Transverse colon (tissue), 4 donors: ENCODE data around the gene PRKG1. TPM values are rescaled to one million over a fixed set of nuclear protein-coding genes. Genes with fewer than 3 reads are reported as not detected.

Source experiments
- DNase-seq: peaks from one replicate; pipeline ENCODE4 v3.0.0-alpha.2; 2019
- H3K27ac ChIP-seq, 4 donors: fragments of 200-600 bp; sonication (generic); 2 replicates each; pipeline ENCODE4 v1.5.1; 2016 to 2018; ENCODE audit warnings: inconsistent platforms in 4 of 4
- H3K27me3 ChIP-seq: fragments of 200-600 bp; sonication (generic); 2 replicates; pipeline ENCODE4 v1.5.1; 2017; ENCODE audit warnings: inconsistent platforms
- H3K36me3 ChIP-seq, 4 donors: fragments of 200-600 bp; sonication (generic); 2 replicates each; pipeline ENCODE4 v1.5.1; 2017 to 2019; ENCODE audit warnings: inconsistent platforms in 4 of 4
- H3K4me1 ChIP-seq, 4 donors: fragments of 200-600 bp; sonication (generic); 2 replicates each; pipeline ENCODE4 v1.5.1; 2017 to 2020; ENCODE audit warnings: inconsistent platforms in 4 of 4
- H3K4me3 ChIP-seq, 4 donors: fragments of 200-600 bp; sonication (generic); 1 replicate in 1 of 4; 2 replicates in 3 of 4; pipeline versions ENCODE4 v1.5.1 to v1.6.1; 2017 to 2019; ENCODE audit warnings: inconsistent platforms in 4 of 4
- H3K9me3 ChIP-seq, 2 donors: fragments of 200-600 bp; sonication (generic); 2 replicates each; pipeline ENCODE4 v1.5.1; 2017 to 2019; ENCODE audit warnings: inconsistent platforms in 2 of 2
- CTCF ChIP-seq, 5 experiments: fragments of 200-600 bp in 3 of 5; fragments of 450-650 bp in 2 of 5; sonication (generic) in 3 of 5; IDR thresholded peaks; 1 replicate in 2 of 5; 2 replicates in 3 of 5; pipeline ENCODE4 v1.5.1; 2016 to 2017; ENCODE audit warnings: antibody characterized with exemption in 5 of 5, inconsistent platforms in 3 of 5, mild to moderate bottlenecking in 2 of 5, moderate library complexity in 1 of 5
- EP300 ChIP-seq: sonication (generic); formaldehyde crosslinking; IDR thresholded peaks from one replicate; pipeline ENCODE4 v1.6.1; 2017; ENCODE audit warnings: antibody characterized with exemption, low read depth
- POLR2A ChIP-seq: fragments of 450-650 bp; IDR thresholded peaks from one replicate; pipeline ENCODE4 v1.6.1; 2016; ENCODE audit warnings: antibody characterized with exemption, mild to moderate bottlenecking, moderate library complexity
- POLR2AphosphoS5 ChIP-seq, 3 donors: sonication (generic); formaldehyde crosslinking; IDR thresholded peaks; one replicate each; pipeline ENCODE4 v1.6.1; 2016; ENCODE audit warnings: antibody characterized with exemption in 3 of 3
- WGBS, 2 donors: methylation state at CpG; one replicate each; pipeline ENCODE4 v1.1.5; 2018; ENCODE audit warnings: low coverage in 1 of 2; 5-methylcytosine and 5-hydroxymethylcytosine counted together
- in situ Hi-C, 4 donors: fragments of 200-750 bp; cut with MboI; loops; one replicate each; pipeline versions ENCODE4 v1.15.0 to v1.15.1; 2017; ENCODE audit warnings: low sequenced_read_pairs in 3 of 4, low pct_ligation_motif_present in 1 of 4, low pct_unique_long_range_greater_than_20kb in 1 of 4
- intact Hi-C: fragments of 100-400 bp; cut with DNase I; formaldehyde crosslinking; loops from one replicate; pipeline ENCODE4 v1.15.1; 2023; ENCODE audit warnings: low total_unique reads
- total RNA-seq, 4 donors: library from RNA; depleted of rRNA; stranded (reverse); fragments of >200 nt; gene quantifications; one replicate each; pipeline ENCODE4 v1.1.0, GENCODE V29; 2016

The PRKG1 gene
- total RNA-seq, 4 donors from 2014 or later = 17.6 to 30.6 (median 26.9) TPM

GRCh38 chr10:51729822-51730555 is 655.7 kb downstream of the PRKG1 start:
- 49 to 59% methylated on average over 7 of the region's 7 CpGs for WGBS, 2 donors
- no peak for TF ChIP-seq EP300
- TF ChIP-seq POLR2AphosphoS5 (IDR thresholded peaks at IDR 0.05) = no peak
- TF ChIP-seq POLR2A = no peak
- Histone ChIP-seq H3K27me3 (no peaks in the 10 kb centered on the region), H3K27ac (no peak overlapping the region), H3K9me3 (no peaks in the 10 kb centered on the region), H3K4me1 (peaks cover 0 to 24% (median 4%) of the 10 kb centered on the region in 4 donors), H3K4me3 (no peak overlapping the region), H3K36me3 (no peaks in the 10 kb centered on the region)
- intact Hi-C loops = no loop called here
- DNase-seq = no peak
- in situ Hi-C loops = no loop called here

GRCh38 chr10:51733057-51733456 is 658.8 kb downstream of the PRKG1 start:
- 75 to 80% methylated on average over 1 of the region's 1 CpG for WGBS, 2 donors
- H3K9me3 ChIP-seq = no peaks in the 10 kb centered on the region
- H3K36me3 ChIP-seq = no peaks in the 10 kb centered on the region
- intact Hi-C loops = no loop called here
- no peak for DNase-seq
- H3K4me3 ChIP-seq = no peak overlapping the region
- peaks cover 0 to 24% (median 4%) of the 10 kb centered on the region in 4 donors for H3K4me1 ChIP-seq
- in situ Hi-C loops = no loop called here
- TF ChIP-seq POLR2A (no peak), EP300 (no peak), POLR2AphosphoS5 (IDR thresholded peaks at IDR 0.05) (no peak), CTCF (IDR thresholded peaks at IDR 0.05) (no peak)
- no peaks in the 10 kb centered on the region for H3K27me3 ChIP-seq
- H3K27ac ChIP-seq = no peak overlapping the region

GRCh38 chr10:51743146-51743545 is 668.9 kb downstream of the PRKG1 start:
- intact Hi-C loops = no loop called here
- DNase-seq = no peak
- Histone ChIP-seq H3K27ac (no peak overlapping the region), H3K9me3 (no peaks in the 10 kb centered on the region), H3K27me3 (no peaks in the 10 kb centered on the region), H3K4me1 (no peaks in the 10 kb centered on the region), H3K4me3 (no peak overlapping the region), H3K36me3 (no peaks in the 10 kb centered on the region)
- in situ Hi-C loops = no loop called here
- TF ChIP-seq POLR2AphosphoS5 (IDR thresholded peaks at IDR 0.05) = no peak
- no peak for TF ChIP-seq EP300
- no peak for TF ChIP-seq CTCF (IDR thresholded peaks at IDR 0.05)
- TF ChIP-seq POLR2A = no peak
- 78 to 87% methylated on average over 6 of the region's 6 CpGs for WGBS, 2 donors

GRCh38 chr10:51744235-51745000 is 670.1 kb downstream of the PRKG1 start:
- in situ Hi-C loops = no loop called here
- Histone ChIP-seq H3K4me3 (no peak overlapping the region), H3K4me1 (no peaks in the 10 kb centered on the region), H3K27me3 (no peaks in the 10 kb centered on the region), H3K36me3 (no peaks in the 10 kb centered on the region), H3K9me3 (no peaks in the 10 kb centered on the region), H3K27ac (no peak overlapping the region)
- intact Hi-C loops = no loop called here
- 70 to 76% methylated on average over 6 of the region's 6 CpGs for WGBS, 2 donors
- TF ChIP-seq POLR2A = no peak
- TF ChIP-seq EP300 = no peak
- TF ChIP-seq POLR2AphosphoS5 (IDR thresholded peaks at IDR 0.05) = no peak
- no peak for DNase-seq

GRCh38 chr10:51745397-51745796 is 671.1 kb downstream of the PRKG1 start:
- no peak for TF ChIP-seq POLR2AphosphoS5 (IDR thresholded peaks at IDR 0.05)
- TF ChIP-seq EP300 = no peak
- no peak for TF ChIP-seq CTCF (IDR thresholded peaks at IDR 0.05)
- no peak for TF ChIP-seq POLR2A
- Histone ChIP-seq H3K27me3 (no peaks in the 10 kb centered on the region), H3K9me3 (no peaks in the 10 kb centered on the region), H3K27ac (no peak overlapping the region), H3K4me1 (no peaks in the 10 kb centered on the region), H3K36me3 (no peaks in the 10 kb centered on the region), H3K4me3 (no peak overlapping the region)
- DNase-seq = no peak
- whole genome bisulfite sequencing, 2 donors = 62 to 92% methylated on average over 2 of the region's 2 CpGs
- in situ Hi-C loops = no loop called here
- intact Hi-C loops = no loop called here
